ENCODE measurements around the gene GJA5.

GRCh38 chr1:147719029-147719698, 41.2 kb downstream of the GJA5 start:
- TF ChIP-seq CTCF (conservative IDR thresholded peaks at IDR 0.05; ENCODE audit: low read depth, low read length) (no peak), EZH2phosphoT487 (IDR thresholded peaks at IDR 0.05; ENCODE audit: borderline replicate concordance, low read length) (no peak)
